Breast epithelium (tissue), 4 donors: Measurements from ENCODE around the gene C10orf120. TPM values are rescaled to one million over a fixed set of nuclear protein-coding genes. Genes with fewer than 3 reads are reported as not detected.

Experiments
- DNase-seq, 2 donors: peaks; one replicate each; pipeline ENCODE4 v3.0.0-alpha.2; 2019; ENCODE audit warnings: low spot score in 2 of 2
- H3K27ac ChIP-seq, 2 donors: fragments of 200-600 bp; sonication (generic) in 1 of 2; one replicate each; pipeline ENCODE4 v1.5.1; 2016 to 2019; ENCODE audit warnings: mild to moderate bottlenecking in 1 of 2
- H3K27me3 ChIP-seq, 2 donors: fragments of 200-600 bp; sonication (generic) in 1 of 2; one replicate each; pipeline versions ENCODE4 v1.5.1 to v1.6.0; 2017 to 2019; ENCODE audit warnings: control low read depth in 1 of 2, mild to moderate bottlenecking in 1 of 2
- H3K36me3 ChIP-seq: fragments of 200-600 bp; one replicate; pipeline ENCODE4 v1.5.1; 2019
- H3K4me1 ChIP-seq, 2 donors: fragments of 200-600 bp; sonication (generic); one replicate each; pipeline ENCODE4 v1.5.1; 2016 to 2019; ENCODE audit warnings: control low read depth in 1 of 2
- H3K4me3 ChIP-seq, 3 donors: fragments of 200-600 bp; sonication (generic); 1 replicate in 2 of 3; 2 replicates in 1 of 3; pipeline ENCODE4 v1.5.1; 2016 to 2019; ENCODE audit warnings: mild to moderate bottlenecking in 3 of 3, moderate library complexity in 2 of 3
- H3K9me3 ChIP-seq, 2 donors: fragments of 200-600 bp; sonication (generic) in 1 of 2; one replicate each; pipeline ENCODE4 v1.5.1; 2016 to 2019; ENCODE audit warnings: control low read depth in 1 of 2
- POLR2A ChIP-seq: fragments of 450-650 bp; IDR thresholded peaks from one replicate; pipeline ENCODE4 v1.6.1; 2016; ENCODE audit warnings: antibody characterized with exemption, mild to moderate bottlenecking, moderate library complexity
- POLR2AphosphoS5 ChIP-seq, 3 donors: sonication (generic); formaldehyde crosslinking; IDR thresholded peaks; one replicate each; pipeline ENCODE4 v1.6.1; 2017; ENCODE audit warnings: antibody characterized with exemption in 3 of 3
- intact Hi-C: fragments of 100-400 bp; cut with DNase I; formaldehyde crosslinking; loops from one replicate; pipeline ENCODE4 v1.15.1; 2023; ENCODE audit warnings: low total_unique reads
- total RNA-seq, 3 donors: library from RNA; depleted of rRNA; stranded (reverse); fragments of >200 nt; gene quantifications; one replicate each; pipeline ENCODE4 v1.1.0, GENCODE V29; 2016
- TF ChIP-seq, protein P1 (sequence below), 3 donors: fragments of 450-650 bp; IDR thresholded peaks; one replicate each; pipeline ENCODE4 v1.5.1; 2016 to 2017; ENCODE audit warnings: antibody characterized with exemption in 3 of 3, mild to moderate bottlenecking in 3 of 3, moderate library complexity in 3 of 3

The C10orf120 gene
- total RNA-seq, 3 donors from 2014 or later: not detected

DNA sequence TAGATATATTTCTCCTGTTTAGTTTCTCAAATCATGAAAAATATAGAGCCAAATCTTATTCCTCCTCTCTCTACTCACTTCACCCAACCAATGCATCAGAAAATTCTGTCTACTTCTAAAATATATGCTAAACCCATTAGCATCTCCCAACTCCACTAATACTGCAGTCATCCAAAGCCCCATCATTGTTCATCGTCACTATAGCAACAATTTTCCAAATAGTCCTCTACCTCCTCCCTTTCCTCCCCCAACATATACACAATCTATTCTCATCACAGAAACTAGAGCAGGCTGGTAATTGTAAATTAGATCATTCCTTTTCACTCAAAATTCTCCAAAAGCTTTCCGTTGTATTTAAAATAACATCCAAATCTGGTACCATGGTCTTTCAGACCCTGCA is 38.4 kb upstream of the C10orf120 start:
- no peak for DNase-seq
- no peak overlapping the region for H3K27ac ChIP-seq

DNA sequence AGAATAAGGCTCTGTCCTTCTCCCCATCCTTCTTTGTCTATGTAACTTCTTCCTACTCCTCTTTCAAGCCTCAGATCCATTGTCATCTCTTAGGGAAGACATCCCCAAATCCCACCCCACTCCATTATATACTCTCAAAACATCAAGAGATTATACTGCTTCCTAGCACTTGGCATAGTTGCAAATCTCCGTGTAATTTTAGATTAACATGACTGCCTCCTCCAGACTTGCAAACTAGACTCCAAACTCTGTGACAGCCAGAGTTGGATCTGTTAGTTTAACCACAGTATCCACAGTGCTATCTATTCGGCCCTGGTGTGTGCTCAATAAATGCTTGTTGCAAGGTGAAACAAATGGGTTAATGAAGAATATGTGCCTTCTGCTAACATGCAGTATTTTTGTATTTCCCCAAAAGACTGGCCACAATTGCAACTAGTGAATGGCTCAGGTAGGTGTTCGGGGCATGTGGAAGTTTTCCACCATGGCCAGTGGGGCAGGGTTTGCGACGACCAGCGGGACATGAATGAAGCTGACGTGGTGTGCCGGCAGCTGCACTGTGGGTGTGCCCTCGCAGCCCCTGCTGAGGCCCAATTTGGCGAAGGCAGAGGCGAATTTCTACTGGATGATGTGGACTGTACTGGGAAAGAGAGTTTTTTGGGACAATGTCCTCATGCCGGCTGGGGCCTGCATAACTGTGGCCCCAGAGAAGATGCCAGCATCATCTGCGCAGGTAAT is 34.5 kb upstream of the C10orf120 start:
- TF ChIP-seq POLR2AphosphoS5 (IDR thresholded peaks at IDR 0.05) (no peak), POLR2A (no peak)
- TF ChIP-seq, protein P1, sequence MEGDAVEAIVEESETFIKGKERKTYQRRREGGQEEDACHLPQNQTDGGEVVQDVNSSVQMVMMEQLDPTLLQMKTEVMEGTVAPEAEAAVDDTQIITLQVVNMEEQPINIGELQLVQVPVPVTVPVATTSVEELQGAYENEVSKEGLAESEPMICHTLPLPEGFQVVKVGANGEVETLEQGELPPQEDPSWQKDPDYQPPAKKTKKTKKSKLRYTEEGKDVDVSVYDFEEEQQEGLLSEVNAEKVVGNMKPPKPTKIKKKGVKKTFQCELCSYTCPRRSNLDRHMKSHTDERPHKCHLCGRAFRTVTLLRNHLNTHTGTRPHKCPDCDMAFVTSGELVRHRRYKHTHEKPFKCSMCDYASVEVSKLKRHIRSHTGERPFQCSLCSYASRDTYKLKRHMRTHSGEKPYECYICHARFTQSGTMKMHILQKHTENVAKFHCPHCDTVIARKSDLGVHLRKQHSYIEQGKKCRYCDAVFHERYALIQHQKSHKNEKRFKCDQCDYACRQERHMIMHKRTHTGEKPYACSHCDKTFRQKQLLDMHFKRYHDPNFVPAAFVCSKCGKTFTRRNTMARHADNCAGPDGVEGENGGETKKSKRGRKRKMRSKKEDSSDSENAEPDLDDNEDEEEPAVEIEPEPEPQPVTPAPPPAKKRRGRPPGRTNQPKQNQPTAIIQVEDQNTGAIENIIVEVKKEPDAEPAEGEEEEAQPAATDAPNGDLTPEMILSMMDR (IDR thresholded peaks at IDR 0.05): no peak
- no peak overlapping the region for H3K4me3 ChIP-seq
- H3K27ac ChIP-seq: no peak overlapping the region
- intact Hi-C loops: no loop called here
- no peaks in the 10 kb centered on the region for H3K36me3 ChIP-seq
- H3K4me1 ChIP-seq: no peaks in the 10 kb centered on the region
- H3K27me3 ChIP-seq: peaks cover 0 to 6% of the 10 kb centered on the region in 2 donors
- DNase-seq: no peak
- no peaks in the 10 kb centered on the region for H3K9me3 ChIP-seq

More for the DNA sequence above, 38.4 kb upstream of the C10orf120 start:
- no peak overlapping the region for H3K4me3 ChIP-seq
- no peaks in the 10 kb centered on the region for H3K9me3 ChIP-seq
- intact Hi-C loops: no loop called here
- TF ChIP-seq, protein P1 (IDR thresholded peaks at IDR 0.05): no peak
- TF ChIP-seq POLR2AphosphoS5 (IDR thresholded peaks at IDR 0.05) (no peak), POLR2A (no peak)
- no peaks in the 10 kb centered on the region for H3K4me1 ChIP-seq
- H3K27me3 ChIP-seq: no peaks in the 10 kb centered on the region
- no peaks in the 10 kb centered on the region for H3K36me3 ChIP-seq

DNA sequence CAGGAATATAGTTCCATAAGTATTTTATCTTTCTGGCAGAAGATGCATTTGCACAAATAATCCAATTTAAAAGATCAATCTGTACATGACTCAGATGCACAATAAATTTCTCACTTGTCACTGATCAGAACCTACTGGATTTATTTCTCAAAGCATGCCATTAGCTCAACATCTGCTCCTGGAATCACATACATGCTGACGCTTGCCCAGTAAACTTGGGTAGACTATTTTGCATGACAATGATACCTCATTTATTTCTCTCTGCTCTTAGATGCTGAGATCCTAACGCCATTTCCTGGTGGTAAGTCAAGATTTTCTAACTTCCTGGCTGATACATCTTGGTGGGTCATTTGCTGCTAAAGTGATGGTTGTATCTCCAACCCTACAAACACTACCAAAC is 33.8 kb upstream of the C10orf120 start:
- TF ChIP-seq, protein P1 (IDR thresholded peaks at IDR 0.05): no peak
- TF ChIP-seq POLR2A (no peak), POLR2AphosphoS5 (IDR thresholded peaks at IDR 0.05) (no peak)
- DNase-seq: no peak
- Histone ChIP-seq H3K9me3 (no peaks in the 10 kb centered on the region), H3K4me1 (no peaks in the 10 kb centered on the region), H3K4me3 (no peak overlapping the region), H3K36me3 (no peaks in the 10 kb centered on the region), H3K27ac (no peak overlapping the region), H3K27me3 (peaks cover 0 to 8% of the 10 kb centered on the region in 2 donors)
- intact Hi-C loops: no loop called here

DNA sequence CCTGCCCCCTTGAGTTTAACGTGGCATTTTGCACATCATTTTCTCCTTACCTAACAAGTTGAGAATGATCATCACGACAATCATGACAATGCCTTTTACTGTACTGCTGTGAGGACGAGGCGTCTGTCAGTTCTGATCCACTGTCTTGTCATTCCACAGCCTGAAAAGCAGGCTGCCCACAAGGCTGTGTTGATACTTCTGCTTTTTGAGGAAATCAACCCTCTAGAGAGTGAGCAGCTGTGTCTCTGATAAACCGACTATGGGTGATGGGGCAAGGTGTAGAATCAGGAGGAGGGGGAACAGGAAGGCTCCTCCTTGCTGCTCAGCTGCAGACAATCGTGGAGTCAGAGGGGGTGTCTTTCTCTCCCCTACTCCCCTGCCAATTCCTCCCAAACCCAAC is 30.6 kb upstream of the C10orf120 start:
- intact Hi-C loops: no loop called here
- TF ChIP-seq POLR2A (no peak), POLR2AphosphoS5 (IDR thresholded peaks at IDR 0.05) (no peak)
- TF ChIP-seq, protein P1 (IDR thresholded peaks at IDR 0.05): no peak
- peaks cover 0 to 18% of the 10 kb centered on the region in 2 donors for H3K27me3 ChIP-seq
- no peak overlapping the region for H3K4me3 ChIP-seq
- no peak overlapping the region for H3K27ac ChIP-seq
- no peaks in the 10 kb centered on the region for H3K9me3 ChIP-seq
- no peaks in the 10 kb centered on the region for H3K36me3 ChIP-seq
- DNase-seq: no peak
- H3K4me1 ChIP-seq: no peaks in the 10 kb centered on the region

DNA sequence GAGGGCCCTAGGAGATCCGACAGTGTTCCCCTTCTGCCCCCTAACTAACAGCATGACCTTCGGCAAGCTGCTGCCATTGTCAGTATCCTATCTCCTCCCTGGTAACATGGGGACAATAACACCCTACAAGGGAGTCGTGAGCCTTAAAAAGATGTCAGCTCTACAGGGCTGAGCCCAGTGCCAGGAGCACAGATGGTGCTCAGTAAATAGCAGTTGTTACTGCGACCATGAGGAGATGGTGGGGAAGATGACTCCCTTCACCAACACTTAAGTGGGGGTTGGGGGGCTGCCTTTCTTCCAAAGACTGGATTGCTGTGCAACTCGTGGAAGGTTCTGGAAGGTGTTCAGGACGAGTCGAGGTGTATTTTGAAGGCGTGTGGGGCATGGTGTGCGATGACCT is 29.5 kb upstream of the C10orf120 start:
- H3K9me3 ChIP-seq: no peaks in the 10 kb centered on the region
- no peak for TF ChIP-seq POLR2AphosphoS5 (IDR thresholded peaks at IDR 0.05)
- TF ChIP-seq, protein P1 (IDR thresholded peaks at IDR 0.05): no peak
- DNase-seq: no peak
- intact Hi-C loops: loop anchor here (5.0 kb wide), 1 partner anchor 487 kb away; no protein-coding TSS in a partner anchor
- no peaks in the 10 kb centered on the region for H3K4me1 ChIP-seq
- H3K36me3 ChIP-seq: no peaks in the 10 kb centered on the region
- H3K27ac ChIP-seq: no peak overlapping the region
- peaks cover 0 to 18% of the 10 kb centered on the region in 2 donors for H3K27me3 ChIP-seq
- H3K4me3 ChIP-seq: no peak overlapping the region
